Right renal pelvis (tissue), 4 donors: ENCODE data around the gene ERBB4. TPM values are rescaled to one million over a fixed set of nuclear protein-coding genes. Genes with fewer than 3 reads are reported as not detected.

Experiments used
- DNase-seq, 4 donors: peaks; one replicate each; pipeline ENCODE4 v3.0.0-alpha.2; 2013; ENCODE audit warnings: low read depth in 4 of 4, low spot score in 3 of 4, missing footprints in 1 of 4
- polyA plus RNA-seq, 4 donors: library from polyadenylated mRNA; unstranded; fragments of 120-200 nt; gene quantifications; one replicate each; pipeline ENCODE4 v1.2.1, GENCODE V29; 2013; ENCODE audit not compliant: insufficient read length in 4 of 4

The ERBB4 gene
- polyA plus RNA-seq, 4 donors, result 44.8 to 56.5 (median 51.3) TPM

DNA sequence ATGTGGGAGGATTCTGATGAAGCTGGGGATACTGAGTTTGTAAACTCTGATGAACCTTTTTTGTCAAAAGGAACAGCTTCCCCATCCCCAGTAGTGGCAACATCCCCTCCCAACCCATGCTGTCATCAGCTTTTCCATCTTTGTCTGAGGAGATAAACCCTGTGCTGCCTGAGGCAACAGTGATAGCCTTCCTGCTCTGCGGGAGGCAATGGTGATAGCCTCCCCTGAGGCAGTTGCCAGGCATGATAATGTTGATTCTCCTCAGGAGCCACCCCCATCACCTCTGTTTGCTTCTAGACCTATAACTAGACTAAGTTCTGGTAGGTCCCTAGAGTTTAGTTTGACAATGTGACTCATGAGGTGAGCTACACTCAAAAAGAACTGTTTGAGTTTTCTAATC is 97.5 kb downstream of the ERBB4 start:
- no peak for DNase-seq

DNA sequence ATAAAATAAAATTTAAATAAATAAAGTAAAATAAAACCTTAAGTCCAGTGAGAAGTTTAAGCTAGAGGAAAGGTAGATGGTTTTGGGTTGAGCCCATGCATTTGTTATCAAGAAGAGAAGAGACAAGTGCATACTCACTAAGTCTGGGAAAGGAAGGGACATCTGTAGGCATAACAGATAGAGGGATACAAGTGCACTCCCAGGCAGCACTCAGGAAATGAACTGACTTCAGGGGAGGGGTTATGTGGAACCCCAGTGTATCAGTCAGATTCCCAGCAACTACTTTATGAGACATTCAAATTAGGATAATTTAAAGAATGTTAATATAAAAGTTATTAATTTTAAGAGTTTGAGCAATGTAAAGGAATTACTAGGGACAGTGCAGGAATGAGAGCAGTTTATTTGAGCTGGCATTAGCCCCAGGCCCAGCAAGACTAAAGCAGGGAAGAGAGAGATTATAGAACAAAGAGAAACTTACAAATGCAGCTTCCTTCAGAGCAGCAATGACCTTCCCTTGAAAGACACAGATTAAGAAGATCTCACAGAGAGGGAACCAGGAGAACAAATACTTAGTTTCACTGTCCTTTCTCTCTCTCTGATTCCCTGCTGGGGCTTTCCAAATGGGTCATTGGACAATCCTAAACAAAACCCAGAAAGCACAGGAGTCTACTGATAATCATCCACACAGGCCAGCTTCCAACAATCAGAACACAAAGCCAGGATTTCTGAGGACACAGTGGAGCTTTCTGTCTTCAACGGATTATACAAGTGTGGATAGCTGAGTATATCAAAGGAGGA is 109.7 kb downstream of the ERBB4 start:
- no peak for DNase-seq

DNA sequence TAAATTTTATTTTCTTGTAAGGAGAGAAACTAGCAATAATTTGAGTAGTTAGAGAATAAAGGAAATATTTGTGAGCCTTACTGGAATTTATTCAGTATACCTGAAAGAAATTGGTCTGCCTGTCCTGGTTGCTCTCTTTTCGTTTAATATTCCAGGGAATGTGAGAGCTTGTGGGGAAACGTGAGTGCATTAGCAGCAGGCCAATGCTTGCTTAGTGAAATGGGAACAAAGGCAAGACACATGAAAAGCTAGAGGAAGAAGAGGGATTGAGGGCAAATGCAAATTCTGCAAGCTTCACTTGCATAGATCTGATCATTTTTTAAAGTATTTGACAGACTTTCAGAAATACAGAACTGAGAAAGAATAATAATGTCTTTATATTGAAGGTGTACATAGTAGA is 111.0 kb downstream of the ERBB4 start:
- no peak for DNase-seq

DNA sequence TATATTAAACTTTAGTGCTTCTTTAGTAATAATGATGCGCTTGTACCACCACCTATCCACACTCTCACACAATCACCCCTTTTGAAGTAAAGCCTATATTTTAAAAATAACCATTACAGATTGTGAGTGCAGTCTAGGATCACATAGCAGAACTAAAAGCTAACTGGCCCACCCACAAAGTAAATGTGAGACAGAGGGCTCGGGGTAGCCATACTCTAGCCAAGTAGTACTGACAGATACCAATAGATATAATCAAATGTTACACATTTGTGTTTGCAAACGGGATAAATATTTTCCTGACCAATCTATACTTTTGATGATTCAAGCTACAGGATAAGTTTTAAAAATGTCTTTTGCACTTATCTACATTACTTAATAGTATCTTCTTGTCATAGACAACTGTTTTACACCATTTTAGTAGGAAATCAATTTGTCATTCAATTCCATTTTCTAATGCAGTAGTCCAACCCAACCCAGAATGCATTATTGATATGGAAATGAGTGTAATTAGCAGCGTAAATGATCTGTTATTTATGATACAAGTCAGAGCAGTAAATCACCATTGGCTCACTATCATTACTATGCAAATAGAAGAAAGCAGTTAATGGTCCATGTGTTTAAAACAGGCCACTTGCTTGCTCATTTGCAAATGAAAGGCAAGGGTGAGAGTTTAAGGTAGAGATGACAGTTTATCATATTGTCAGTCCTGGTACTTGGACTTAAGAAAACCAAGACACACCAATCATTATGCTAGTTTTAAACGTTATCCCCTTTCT is 111.8 kb downstream of the ERBB4 start:
- no peak for DNase-seq

DNA sequence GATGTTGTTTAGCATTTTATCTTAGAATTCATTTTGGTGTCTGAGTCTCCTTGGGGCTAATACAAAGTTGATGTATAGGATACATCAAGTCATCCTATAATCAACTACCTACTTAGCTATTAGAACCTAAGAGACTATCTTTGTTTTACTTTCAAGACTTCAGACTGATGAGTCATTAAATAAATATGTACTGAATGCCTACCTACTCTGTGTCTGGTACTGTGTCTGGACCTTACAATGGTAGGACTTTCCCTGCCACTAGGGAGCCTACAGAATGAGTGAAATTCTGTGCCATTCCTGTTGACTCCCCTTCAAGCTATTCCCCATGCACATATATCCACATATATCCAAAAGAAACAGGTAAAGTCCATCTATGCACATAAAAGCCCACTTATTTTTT is 114.5 kb downstream of the ERBB4 start:
- DNase-seq, result no peak

DNA sequence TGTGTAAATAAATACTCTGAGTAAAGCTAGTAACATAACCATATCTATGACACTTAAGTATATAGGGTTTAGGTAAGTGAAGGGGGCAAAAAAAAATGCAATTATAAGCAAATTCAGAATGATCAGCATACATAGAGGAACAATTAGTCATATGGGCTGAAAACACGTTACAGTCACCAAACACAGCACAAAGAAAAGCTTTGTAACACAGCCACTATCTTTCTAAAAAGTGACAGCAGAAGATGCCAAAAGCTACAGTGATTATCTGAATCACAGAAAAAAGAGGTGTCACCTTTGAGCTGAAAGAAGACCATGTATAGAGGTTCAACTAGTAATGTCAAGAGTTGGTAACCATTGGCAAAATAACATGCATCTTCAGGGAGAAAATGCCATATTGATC is 115.5 kb downstream of the ERBB4 start:
- no peak for DNase-seq

DNA sequence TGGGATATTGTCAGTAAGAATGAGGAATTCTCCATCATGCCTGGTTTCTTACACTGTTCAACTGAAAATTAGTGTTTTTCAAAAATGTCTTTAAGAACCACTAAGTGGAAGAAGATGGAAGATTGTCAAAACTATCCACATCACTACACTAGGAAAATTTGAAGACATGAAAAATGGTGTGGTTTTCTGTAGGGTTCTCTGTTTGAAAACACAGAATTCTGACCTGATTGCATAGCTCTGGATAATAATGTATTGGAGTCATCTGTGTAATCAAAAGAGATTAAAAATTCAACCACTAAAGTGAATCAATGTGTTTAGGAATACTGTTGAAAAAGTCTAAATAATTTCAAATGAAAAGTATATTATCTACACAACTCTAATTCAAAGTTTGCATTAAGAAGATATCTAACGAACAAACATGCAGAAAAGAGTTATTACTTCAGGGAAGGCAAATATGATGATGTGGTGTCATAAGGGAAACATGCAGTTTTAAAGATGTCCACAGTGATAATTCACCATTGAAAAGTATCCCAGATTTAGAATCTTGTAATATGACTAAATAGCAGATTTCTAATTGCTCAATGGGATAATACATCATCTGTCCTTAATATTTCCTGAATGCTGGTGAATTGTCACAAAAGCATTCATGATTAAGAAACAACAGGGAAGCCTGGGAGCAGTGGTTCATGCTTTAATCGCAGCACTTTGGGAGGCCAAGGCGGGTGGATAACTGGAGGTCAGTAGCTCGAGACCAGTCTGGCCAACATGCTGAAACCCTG is 116.9 kb downstream of the ERBB4 start:
- no peak for DNase-seq

DNA sequence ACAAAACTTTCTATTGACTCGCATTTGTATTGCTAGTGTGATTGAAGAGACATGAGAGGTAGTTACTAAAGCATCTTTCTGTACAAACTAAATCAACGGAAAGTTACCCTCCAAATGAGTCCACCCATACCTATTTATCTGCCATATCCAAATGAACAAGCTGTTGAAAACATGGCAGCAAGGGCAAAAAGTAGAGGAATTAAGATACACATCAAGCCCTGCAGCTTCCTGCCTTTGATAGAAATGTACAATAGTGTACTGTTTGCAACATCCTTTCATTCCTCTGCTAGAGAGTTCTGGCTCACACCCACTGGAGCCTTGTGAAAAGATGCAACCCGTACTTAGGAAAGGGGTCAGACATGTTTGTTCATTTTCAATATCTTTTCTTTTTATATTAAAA is 122.5 kb downstream of the ERBB4 start:
- no peak for DNase-seq

DNA sequence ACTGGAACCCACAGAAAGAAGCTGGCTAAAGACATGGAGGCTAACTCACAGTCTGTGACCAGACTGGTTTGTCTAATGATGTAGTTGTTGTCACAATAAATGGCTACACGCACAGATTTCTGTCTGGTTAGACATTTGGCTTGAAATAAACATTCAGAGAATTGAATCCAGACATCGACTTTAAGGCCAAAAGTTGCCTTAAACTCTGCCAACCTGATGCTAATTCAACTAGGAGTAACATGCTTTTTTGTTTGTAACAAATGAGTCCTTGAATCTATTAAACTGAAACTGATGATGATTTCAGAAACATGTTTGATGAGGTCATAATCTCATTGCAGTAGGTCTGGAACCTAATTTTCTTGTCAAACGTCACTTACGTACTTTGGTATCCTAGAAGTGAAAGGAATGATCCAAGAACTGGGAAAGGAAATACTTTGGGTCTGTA is 123.8 kb downstream of the ERBB4 start:
- no peak for DNase-seq

DNA sequence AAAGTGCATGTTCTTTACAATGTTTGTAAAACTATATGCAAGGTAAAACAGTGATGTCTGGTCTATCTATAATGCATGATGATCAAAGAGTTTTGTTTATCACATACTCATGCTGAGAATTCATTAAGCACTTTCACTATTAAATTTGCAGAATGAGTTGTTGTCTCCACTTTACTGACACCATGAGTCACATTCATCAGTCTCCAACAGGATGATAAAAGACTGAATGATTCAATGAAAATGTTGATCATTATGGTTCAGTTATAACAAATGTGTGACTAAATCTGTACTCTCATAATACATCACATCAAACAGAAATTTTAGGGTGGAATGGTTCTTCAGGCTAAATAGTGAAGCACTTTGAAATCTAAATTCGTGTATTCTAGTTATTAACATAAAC is 129.0 kb downstream of the ERBB4 start:
- DNase-seq, result no peak

DNA sequence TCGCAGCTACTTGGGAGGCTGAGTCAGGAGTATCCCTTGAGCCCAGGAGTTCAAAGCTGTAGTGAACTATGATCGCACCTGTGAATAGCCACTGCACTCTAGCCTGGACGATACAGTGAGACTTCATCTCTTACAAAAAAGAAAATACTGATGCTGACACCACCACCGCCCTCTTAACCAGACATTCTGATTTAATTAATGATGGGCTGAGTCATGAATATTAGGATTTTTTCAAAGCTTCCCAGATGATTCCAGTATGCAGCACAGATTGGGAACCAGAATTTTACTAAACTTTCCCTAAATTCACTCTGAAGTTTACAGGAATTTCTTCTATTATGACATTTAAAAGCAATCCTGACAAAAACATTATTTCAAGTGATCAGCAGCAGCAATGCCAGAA is 130.1 kb downstream of the ERBB4 start:
- DNase-seq, result no peak

DNA sequence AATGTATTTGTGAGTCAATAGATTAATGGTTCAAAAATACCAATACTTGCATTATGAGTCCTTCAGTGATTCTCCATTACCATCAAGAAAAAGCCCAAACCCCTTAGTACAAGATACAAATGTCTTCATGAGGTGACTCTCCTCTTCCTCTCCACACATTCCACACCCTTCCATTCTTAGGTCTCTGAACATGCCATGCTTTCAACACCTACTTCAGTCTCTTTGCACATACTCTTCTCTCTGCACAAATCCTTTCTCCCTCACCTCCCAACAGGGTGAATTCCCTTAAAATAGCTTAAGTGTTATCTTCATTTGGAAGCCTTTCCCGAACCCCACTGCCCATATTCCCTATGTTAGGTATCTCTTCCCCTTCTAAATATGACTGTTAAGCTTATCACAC is 131.9 kb downstream of the ERBB4 start:
- DNase-seq, result no peak

DNA sequence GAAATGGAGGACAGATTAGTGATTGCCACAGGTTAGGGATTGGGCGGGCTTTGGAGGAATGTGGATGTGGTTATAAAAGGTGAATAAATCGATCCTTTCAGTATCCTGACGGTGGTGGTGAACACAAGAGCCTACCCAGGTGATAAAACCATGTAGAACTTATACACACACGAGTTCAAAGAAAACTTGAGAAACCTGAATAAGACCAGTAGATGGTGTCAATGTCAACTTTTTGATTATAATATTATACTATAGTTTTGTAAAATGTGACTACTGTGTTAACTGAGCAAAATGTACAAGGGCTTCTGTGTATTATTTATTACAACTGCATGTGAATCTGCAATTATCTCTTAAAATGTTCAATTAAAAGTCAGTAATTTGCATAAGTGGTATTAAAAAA is 136.3 kb downstream of the ERBB4 start:
- no peak for DNase-seq

DNA sequence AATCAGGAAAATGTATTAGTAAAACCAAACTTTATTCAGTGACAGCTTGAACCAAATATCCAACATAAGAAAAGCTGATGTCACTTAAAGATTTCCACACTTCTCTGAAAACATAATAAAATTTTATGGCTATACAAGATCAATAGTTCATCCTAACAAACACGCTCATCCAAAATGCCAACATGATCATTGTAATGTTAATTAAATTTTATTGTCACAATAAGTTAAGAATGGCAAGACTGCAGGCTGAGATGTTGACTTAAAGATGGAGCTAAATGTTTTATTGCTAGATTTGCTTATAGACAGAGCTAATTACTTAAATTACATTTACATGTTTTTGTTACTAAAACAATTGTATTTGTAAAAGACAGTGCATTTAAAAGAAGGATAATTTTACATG is 140.3 kb downstream of the ERBB4 start:
- DNase-seq, result no peak

DNA sequence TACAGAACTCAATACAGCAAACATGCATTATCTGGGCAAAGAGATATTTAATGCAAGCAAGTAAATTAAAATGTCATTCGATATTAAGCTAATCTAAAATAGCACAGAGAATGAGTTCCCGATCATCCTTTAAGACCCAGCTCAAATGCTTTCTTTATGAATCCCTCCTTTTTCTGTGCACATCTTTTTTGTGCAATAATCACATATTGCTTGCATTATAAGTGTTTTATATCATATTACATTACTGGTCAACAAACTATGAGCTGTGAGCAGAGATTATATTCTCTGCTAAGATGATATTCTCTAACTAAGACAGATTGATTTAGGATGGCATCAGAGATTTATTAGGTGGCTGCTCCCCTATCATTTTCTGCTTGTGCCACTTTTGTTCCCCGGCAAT is 146.1 kb downstream of the ERBB4 start:
- DNase-seq, result no peak

DNA sequence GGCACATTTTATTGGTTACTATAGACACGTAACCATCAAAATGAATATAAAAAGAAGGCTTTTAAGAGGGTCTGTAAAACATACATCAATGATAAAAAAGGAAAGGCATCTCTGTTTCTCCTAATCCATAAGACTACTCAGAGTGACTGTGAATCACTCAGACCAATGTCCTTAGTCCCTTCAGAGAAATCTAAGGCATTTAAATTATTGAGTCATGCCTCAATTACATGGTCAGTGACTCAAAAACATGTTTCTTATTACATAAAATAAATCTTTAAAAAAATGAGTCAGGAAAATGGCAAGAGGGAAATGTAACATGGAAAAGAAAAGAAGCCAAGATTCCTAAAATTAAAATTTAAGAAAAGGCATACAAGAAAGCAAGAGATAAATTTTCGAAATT is 146.6 kb downstream of the ERBB4 start:
- no peak for DNase-seq

DNA sequence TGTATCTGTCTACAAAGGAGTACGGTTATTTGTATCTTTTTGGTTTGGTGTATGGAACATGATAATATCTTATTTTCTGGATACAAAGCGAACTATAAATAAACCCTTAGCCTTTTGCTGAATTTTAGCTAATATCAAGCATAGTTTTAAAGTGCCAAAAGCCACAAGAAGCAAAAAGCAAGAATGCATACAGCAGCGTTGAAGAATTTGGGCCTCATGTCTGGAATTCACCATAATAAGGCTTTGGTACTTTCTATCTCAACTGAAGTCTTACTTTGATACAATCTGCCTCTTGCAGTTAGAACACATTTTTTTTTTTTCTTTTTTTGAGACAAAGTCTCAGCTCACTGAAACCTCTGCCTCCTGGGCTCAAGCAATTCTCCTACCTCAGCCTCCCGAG is 151.5 kb downstream of the ERBB4 start:
- DNase-seq, result no peak

DNA sequence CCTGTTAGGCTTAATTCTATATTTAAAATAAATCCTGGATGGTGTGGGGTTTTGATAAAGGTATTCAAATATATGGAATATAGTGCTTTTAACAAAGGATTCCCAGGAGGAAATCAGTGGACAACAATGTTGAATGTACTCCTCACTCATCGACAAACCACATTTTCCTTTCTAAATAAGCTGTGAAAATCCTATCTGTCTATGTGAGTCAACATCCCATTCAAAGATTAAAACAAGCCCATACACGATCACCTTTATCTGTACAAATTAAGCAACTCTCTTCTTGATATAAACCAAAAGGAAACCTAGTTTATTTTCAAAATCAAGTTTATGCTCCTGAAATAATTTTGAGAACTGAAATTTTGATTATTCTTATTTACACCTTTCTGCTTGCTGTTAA is 153.4 kb downstream of the ERBB4 start:
- no peak for DNase-seq

DNA sequence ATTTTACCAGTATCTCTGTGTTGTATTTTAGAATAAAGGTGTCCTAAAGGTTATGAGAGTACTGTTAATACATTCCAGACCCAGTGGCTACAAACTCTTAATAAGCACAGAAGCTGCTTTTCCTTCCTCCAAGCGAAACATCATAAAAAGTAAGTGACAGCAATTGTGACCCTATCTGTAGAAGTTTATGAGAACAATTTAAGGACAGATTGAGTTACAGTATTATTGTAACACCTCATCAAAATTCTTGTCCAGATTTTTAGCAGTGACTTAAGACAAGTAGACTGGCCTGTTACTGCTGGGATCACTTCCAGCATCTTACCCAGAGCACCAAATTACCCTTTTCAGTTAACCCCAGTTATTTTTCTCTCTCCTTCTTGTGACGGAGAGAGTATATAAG is 154.6 kb downstream of the ERBB4 start:
- DNase-seq, result no peak

DNA sequence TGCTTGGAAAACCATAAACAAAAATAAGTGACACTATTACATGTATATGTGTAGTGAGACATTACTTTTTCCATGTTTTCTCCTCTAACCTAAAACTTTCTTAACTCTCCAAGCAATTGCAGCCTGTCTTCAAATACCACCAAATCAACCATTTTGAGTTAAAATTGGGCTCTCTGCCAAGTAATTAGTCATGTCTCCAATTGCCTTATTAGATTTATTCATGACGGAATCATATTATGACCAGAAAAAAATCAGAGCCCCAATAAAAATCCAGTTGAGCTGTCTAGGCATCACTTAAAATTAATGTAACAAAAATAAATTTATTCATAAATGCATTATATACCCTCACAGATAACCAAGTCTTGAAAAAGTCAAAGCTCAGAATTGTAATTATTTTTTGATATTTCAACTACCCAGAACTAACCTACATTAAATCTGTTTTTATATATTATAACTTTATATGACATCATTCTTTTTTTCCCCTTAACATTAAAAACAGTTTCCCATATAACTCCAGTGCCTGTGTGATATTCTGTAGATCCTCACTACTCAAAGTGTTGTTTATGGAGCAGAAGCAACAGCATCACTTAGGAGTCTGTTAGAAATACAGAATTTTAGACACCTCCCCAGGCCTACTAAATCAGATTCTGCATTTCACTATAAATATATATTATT is 157.0 kb downstream of the ERBB4 start:
- no peak for DNase-seq

DNA sequence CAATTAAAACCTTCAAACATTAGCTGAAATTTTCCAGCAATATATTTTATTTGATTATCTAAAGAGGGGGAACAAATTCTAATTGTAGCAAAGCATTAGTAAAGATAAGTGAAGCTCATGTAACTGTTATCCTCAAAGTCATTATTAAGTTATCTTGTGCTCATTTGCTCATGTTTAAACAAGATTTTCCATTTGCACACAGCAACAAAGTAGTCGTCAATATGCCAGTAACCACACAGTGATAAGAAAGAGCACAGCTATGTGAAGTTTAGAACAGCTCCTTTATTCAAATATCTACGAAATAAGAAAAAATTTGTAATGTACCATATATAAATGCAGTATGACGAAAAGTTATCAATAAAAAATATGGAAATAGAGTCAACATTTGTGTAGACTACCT is 159.5 kb downstream of the ERBB4 start:
- no peak for DNase-seq
